ENCODE data around the gene CMTM1. TPM values are rescaled to one million over a fixed set of nuclear protein-coding genes. Genes with fewer than 3 reads are reported as not detected.

The CMTM1 gene
- total RNA-seq, 1 donor from 2014 or later, result 8.4 TPM

- no peaks in the 10 kb centered on the region for H3K36me3 ChIP-seq
- H3K27me3 ChIP-seq, result no peaks in the 10 kb centered on the region
- no peak overlapping the region for H3K4me3 ChIP-seq
- DNase-seq (no peak), ATAC-seq (no peak)
- no peak for TF ChIP-seq CTCF (IDR thresholded peaks at IDR 0.05)
- H3K27ac ChIP-seq, result no peak overlapping the region
- H3K9me3 ChIP-seq, result no peaks in the 10 kb centered on the region
- intact Hi-C loops (cut with DNase I), result no loop called here
- no peaks in the 10 kb centered on the region for H3K4me1 ChIP-seq
Observed at GRCh38 chr16:66599726-66600125, 33.5 kb downstream of the CMTM1 start.

- intact Hi-C loops (cut with DNase I), result no loop called here
- no peaks in the 10 kb centered on the region for H3K9me3 ChIP-seq
- H3K36me3 ChIP-seq, result no peaks in the 10 kb centered on the region
- ATAC-seq (no peak), DNase-seq (no peak)
- H3K27ac ChIP-seq, result no peak overlapping the region
- no peaks in the 10 kb centered on the region for H3K4me1 ChIP-seq
- TF ChIP-seq CTCF (IDR thresholded peaks at IDR 0.05), result no peak
- H3K4me3 ChIP-seq, result no peak overlapping the region
- no peaks in the 10 kb centered on the region for H3K27me3 ChIP-seq
Observed at GRCh38 chr16:66600477-66600876, 34.2 kb downstream of the CMTM1 start.

- intact Hi-C loops (cut with DNase I), result no loop called here
- H3K4me3 ChIP-seq, result no peak overlapping the region
- TF ChIP-seq CTCF (IDR thresholded peaks at IDR 0.05), result no peak
Observed at GRCh38 chr16:66601471-66601870, 35.2 kb downstream of the CMTM1 start.

GRCh38 chr16:66603537-66604375 lies 37.5 kb downstream of the CMTM1 start:
- H3K27ac ChIP-seq, result peak overlapping the region; percentile 89
- H3K4me3 ChIP-seq, result peak overlapping the region; percentile 78
- H3K4me1 ChIP-seq, result peaks cover 13% of the 10 kb centered on the region
- DNase-seq, result peak; percentile 80
- TF ChIP-seq CTCF (IDR thresholded peaks at IDR 0.05), result no peak
- ATAC-seq, result peak; percentile 17
- no peaks in the 10 kb centered on the region for H3K27me3 ChIP-seq
- no peaks in the 10 kb centered on the region for H3K9me3 ChIP-seq
- no peaks in the 10 kb centered on the region for H3K36me3 ChIP-seq
- intact Hi-C loops (cut with DNase I), result no loop called here

More at GRCh38 chr16:66601471-66601870, 35.2 kb downstream of the CMTM1 start:
- H3K36me3 ChIP-seq, result no peaks in the 10 kb centered on the region
- no peak for DNase-seq
- no peaks in the 10 kb centered on the region for H3K9me3 ChIP-seq
- no peak for ATAC-seq
- peaks cover 6% of the 10 kb centered on the region for H3K4me1 ChIP-seq
- H3K27ac ChIP-seq, result no peak overlapping the region
- H3K27me3 ChIP-seq, result no peaks in the 10 kb centered on the region

- TF ChIP-seq CTCF (IDR thresholded peaks at IDR 0.05), result peak; percentile 69
- peak; percentile 87 for DNase-seq
- Histone ChIP-seq H3K36me3 (no peaks in the 10 kb centered on the region), H3K4me1 (peaks cover 15% of the 10 kb centered on the region), H3K9me3 (no peaks in the 10 kb centered on the region), H3K4me3 (peak within 1 kb of the TSS; percentile 78), H3K27me3 (no peaks in the 10 kb centered on the region), H3K27ac (peak within 1 kb of the TSS; percentile 89)
- intact Hi-C loops (cut with DNase I), result no loop called here
- peak; percentile 74 for ATAC-seq
Observed at GRCh38 chr16:66604376-66605176, 38.3 kb downstream of the CMTM1 start, which contains the start of gene CMTM3. Gene CMTM3, plus strand, starts transcription at chr16:66604704. Its CDS starts 102 bp downstream, at chr16:66604806.

Measured in upper lobe of right lung (tissue), 1 donor.